ENCODE measurements around the gene DPP8.
"Not testable (repeated sequence)": the region's sequence is repeated elsewhere in the genome, so short reads cannot be mapped to it uniquely, and the experiment has no call there.

Gene DPP8

GRCh38 chr15:65405791-65406423 is 111.6 kb downstream of the DPP8 start:
- DNase-seq (ENCODE audit: low read depth, low spot score) = no peak

DNA sequence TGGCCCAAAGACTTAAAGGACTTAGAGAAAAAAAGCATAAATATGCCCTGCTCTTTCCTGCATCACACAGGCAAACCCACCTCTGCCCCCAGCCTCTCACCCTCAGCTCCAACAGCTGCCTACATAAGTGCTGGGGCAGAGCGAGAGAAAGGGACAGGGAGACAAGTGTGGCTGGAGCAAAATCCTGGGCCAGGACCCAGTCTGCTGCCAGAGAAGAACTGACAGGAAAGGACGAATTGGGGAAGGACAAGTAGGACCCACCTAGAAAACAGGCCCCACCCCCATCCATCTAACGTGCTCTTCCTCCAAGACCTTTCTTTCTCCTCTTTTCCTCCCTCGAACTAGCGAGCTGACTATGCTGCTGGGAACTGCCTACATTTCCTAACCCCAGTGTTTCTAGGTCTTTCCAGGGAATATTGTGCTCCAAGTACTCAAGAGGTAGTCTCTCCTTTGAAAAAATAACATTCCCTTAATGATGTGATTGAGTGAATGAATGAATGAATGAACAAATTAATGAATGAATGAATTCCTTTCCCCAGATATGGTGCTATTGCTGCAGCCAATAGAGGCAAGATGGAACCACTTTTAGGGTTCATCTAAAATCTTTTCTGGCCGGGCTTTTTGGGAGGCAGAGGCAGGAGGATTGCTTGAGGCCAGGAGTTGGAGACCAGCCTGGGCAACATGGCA is 113.2 kb downstream of the DPP8 start:
- DNase-seq (ENCODE audit: low read depth, low spot score) = no peak

- no peak for DNase-seq (ENCODE audit: low read depth, low spot score)
Observed at GRCh38 chr15:65402961-65403360, 114.5 kb downstream of the DPP8 start.

GRCh38 chr15:65401611-65402240 is 115.8 kb downstream of the DPP8 start:
- DNase-seq (ENCODE audit: low read depth, low spot score) = no peak

DNA sequence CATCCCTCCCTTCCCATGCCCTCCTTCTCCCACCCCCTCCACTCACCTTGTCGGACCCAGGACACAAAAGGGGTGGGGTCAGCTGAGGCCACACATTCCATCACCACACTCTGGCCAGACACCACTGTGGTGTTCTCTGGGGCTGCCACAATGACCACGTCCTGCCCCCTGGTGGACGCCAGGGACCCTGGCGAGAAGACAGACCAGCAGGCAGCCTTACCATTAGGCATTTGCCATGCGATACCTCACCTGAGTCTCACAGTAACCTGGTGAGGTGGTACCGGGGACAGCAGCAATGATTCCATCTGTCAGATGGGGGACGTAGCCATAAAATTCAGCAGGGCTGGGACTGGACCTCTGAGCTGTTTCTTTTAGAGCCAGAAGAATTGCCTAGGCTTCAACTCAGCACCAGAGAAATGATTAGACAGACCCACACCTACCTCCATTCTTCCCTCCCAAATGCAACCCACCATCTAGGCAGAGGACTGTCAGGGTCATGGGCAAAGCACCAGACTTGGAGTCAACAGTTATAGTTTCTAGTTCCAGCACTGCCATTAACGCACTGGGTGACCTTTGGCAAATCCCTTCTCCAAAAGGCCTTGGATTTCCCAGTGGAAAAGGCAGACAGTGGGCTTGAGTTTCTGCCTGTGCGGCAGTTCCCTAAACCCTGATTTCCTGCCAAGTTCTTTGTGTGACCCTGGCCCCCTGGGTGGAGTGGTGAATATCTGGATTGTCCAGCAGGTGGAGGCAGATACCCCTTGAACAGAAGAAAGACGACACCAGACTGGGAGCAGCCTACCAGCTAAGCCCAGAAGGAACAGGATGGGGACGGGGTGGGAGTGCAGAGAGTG is 116.5 kb downstream of the DPP8 start:
- peak; percentile 89 for DNase-seq (ENCODE audit: low read depth, low spot score)

DNA sequence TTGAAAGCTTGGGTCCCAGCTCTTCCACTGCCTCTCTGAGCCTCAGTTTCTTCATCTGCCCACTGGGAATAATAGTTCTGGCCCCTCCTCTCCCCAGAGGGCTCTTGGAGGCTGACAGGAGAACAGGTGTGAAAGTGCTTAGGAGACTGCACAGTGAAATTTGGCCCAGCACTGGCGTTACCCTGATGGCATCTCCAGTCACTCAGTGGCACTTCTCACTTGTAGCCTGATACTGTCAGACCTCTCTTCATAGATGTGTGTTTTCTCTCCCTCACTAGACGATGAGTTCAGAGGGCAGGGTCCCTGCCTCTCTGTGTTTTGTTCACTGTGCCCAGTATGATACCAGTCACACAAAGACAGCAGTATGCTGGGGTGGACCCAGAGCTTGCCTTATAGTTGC is 117.5 kb downstream of the DPP8 start:
- no peak for DNase-seq (ENCODE audit: low read depth, low spot score)

DNA sequence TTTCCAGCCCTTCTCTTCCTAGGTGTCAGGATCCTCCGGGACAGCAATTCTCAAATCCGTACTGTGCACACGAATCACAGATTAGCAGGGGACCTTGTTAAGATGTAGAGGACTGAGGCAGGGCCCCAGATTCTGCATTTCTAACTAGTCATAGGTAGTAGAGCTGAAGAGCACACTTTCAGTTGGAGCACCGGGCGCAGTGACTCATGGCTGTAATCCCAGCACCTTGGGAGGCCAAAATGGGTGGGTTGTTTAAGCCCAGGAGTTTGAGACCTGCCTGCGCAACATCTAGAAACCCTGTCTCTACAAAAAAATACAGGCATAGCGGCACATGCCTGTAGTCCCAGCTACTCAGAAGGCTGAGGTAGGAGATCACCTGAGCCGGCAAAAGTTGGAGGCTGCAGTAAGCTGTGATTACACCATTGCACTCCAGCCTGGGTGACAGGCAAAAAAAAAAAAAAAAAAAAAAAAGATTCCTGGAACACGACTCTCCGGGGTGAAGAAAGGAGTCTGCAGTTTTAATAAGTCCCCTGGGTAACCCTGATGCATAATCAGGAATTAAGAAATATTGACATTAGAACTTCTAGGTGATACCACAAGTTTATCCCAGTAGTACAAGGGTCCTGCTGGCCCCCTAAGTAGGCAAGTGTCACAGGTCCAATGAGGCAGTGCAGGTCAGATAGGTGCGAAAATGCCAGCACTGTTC is 118.3 kb downstream of the DPP8 start:
- DNase-seq (ENCODE audit: low read depth, low spot score) = no peak

DNA sequence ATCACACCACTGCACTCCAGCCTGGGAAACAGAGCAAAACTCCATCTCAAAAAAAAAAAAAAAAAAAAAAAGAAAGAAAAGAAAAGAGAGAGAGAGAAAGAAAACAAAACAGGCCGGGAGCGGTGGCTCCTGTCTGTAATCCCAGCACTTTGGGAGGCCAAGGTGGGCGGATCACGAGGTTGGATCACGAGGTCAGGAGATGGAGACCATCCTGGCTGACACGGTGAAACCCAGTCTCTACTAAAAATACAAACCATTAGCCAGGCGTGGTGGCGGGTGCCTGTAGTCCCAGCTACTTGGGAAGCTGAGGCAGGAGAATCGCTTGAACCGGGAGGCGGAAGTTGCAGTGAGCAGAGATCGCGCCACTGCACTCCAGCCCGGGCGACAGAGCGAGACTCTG is 119.0 kb downstream of the DPP8 start:
- not testable (repeated sequence) for DNase-seq (ENCODE audit: low read depth, low spot score)

GRCh38 chr15:65396965-65397317 is 120.5 kb downstream of the DPP8 start:
- no peak for DNase-seq (ENCODE audit: low read depth, low spot score)

GRCh38 chr15:65396283-65396964 is 121.1 kb downstream of the DPP8 start:
- DNase-seq (ENCODE audit: low read depth, low spot score) = no peak

GRCh38 chr15:65395567-65396202 is 121.8 kb downstream of the DPP8 start:
- no peak for DNase-seq (ENCODE audit: low read depth, low spot score)

DNA sequence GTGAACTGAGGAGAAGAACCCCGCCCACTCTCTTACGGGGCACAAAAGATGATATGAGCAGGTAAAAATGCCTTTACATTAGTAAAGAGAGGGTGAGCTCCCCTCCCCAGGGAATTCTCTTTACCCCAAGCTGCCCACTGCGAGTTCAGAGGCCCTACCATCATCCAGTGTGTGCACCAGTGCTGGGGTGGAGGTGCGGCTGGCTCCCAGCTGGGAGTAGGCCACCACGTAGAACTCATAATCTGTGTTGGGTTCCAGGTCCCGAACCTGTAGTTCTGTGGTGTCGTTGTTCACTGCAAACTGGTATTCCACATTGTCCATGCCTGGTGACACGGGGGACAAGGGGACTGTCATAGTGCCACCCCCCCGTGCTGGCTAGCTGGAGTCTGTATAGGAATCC is 122.6 kb downstream of the DPP8 start:
- DNase-seq (ENCODE audit: low read depth, low spot score) = no peak

DNA sequence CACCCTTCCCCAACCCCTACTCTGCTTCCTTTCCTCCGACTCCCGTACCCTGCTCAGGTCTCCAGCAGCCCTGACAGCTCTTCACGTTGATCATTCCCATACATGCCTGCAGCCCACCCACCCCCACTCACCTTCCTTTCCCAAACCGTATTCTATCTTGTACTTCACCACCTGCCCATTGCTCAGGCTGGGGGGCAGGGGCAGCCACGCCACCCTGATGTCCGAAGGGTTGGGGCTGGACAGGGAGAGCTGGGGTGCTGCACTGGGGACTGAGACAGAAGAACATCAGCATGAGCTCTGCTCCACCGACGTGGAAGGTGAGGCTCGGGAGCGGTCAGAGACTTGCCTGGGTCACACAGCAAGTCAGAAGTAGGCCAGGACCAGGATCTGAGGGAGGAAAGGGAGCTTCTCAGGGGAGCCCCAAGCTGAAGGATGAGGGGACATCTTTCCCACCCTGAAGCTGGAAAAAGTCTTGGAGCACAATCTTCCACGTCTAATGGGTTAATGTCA is 123.2 kb downstream of the DPP8 start:
- DNase-seq (ENCODE audit: low read depth, low spot score) = no peak

GRCh38 chr15:65393557-65393956 is 123.9 kb downstream of the DPP8 start:
- DNase-seq (ENCODE audit: low read depth, low spot score) = no peak

DNA sequence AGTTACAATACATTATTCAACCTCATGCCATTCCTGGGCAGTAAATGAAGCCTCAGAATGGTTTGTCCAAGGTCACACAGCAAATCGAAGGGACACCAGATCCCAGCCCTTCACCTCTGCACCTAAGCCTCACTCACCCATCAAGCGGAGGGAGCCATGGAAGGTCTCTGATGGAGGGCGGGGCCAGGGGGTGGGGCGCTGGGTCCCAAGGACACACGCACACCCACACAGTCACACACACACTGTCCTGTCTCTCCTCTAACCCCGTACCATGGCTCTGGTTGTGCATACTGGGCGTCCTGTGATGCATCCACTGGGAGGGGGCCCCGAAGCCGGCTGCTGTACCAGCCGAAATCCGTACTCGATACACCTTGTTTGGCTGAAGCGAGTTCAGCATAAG is 124.4 kb downstream of the DPP8 start:
- no peak for DNase-seq (ENCODE audit: low read depth, low spot score)

Data from astrocyte of the hippocampus (primary cell).